ENCODE results near the gene RRP36.

GRCh38 chr6:43016943-43017334 is 4.5 kb upstream of the RRP36 start:
- TF ChIP-seq PHF21A (IDR thresholded peaks at IDR 0.05; ENCODE audit: borderline replicate concordance, low read depth) (no peak), PHB2 (IDR thresholded peaks at IDR 0.05; ENCODE audit: low read depth) (no peak)

Measured in K562 (cell line).